ENCODE measurements around the gene TRHDE.

- no peak for TF ChIP-seq POLR2A (IDR thresholded peaks at IDR 0.05; ENCODE audit: low read depth, low read length)
- no peak for TF ChIP-seq POLR2AphosphoS5 (IDR thresholded peaks at IDR 0.05; ENCODE audit: low read depth, low read length)
- TF ChIP-seq TAF1 (IDR thresholded peaks at IDR 0.05; ENCODE audit: borderline replicate concordance, low read depth, low read length) = no peak
These were observed 87.2 kb downstream of the TRHDE start for GRCh38 chr12:72359416-72359815.

All from GM12892 (cell line).